ENCODE measurements around the gene ARHGEF6. TPM values are rescaled to one million over a fixed set of nuclear protein-coding genes. Genes with fewer than 3 reads are reported as not detected.

ARHGEF6 gene
- total and polyA plus RNA-seq, 2 experiments from 2014 or later: 2.5 to 6.0 TPM

DNA sequence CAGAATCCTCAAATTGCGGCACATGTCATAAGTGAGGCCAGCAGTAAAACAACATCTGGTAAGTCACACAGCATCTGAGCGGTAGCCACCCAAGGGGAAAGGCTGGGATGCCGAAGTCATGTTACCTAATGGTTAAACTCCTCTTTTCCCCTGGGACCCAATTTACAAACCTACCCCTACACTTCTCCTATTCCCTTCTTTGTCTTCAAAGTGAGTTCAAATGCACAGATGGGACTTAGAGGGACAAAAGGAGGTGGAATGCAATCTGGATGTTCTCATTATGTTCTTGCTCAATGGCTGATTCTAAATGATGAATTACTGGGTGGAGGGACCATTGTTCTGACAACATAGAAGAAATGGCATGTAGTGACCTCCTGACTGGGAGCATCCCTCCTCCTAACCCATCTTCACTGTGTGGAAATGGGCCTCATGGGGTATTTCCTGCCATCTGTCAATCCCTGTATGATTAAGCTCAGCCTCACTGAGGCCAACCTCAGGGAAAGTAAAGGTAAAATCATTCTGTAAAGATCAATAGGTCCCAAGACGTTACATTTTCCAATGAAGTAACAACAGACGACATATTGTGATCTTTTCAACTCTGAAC, 124.3 kb downstream of the ARHGEF6 start:
- no peaks in the 10 kb centered on the region for H3K36me3 ChIP-seq (ENCODE audit: insufficient read depth)
- no peaks in the 10 kb centered on the region for H3K9me2 ChIP-seq (ENCODE audit: insufficient read depth)
- no peaks in the 10 kb centered on the region for H3F3A ChIP-seq (replicated peaks; ENCODE audit: low read depth)
- Mint-ChIP-seq H3K36me3 (ENCODE audit: low read depth) (no peaks in the 10 kb centered on the region), H3K4me1 (peaks cover 8% of the 10 kb centered on the region; the same call in 2 of the 3 replicates), H3K9me3 (no peaks in the 10 kb centered on the region), H3K27ac (no peak overlapping the region), H3K27me3 (ENCODE audit: insufficient read depth, low read depth, poor library complexity) (peaks cover 2% of the 10 kb centered on the region), H3K4me3 (no peak overlapping the region)
- no peak overlapping the region for H3K27ac ChIP-seq (ENCODE audit: low read depth)
- H3K79me2 ChIP-seq (replicated peaks; ENCODE audit: insufficient read depth): no peaks in the 10 kb centered on the region
- no peak overlapping the region for H2AFZ ChIP-seq
- no peak overlapping the region for H3K4me2 ChIP-seq
- TF ChIP-seq JUNB (IDR thresholded peaks at IDR 0.05; ENCODE audit: unreplicated experiment) (no peak), NANOG (IDR thresholded peaks at IDR 0.05; ENCODE audit: borderline replicate concordance) (no peak), CTCF (conservative IDR thresholded peaks at IDR 0.05; ENCODE audit: low read depth in 2 of 2) (no peak), POLR2AphosphoS5 (IDR thresholded peaks at IDR 0.05; ENCODE audit: low read depth) (no peak), ZNF331 (CRISPR knock-in tag; IDR thresholded peaks at IDR 0.05; ENCODE audit: low read depth) (no peak), EZH2 (IDR thresholded peaks at IDR 0.05; ENCODE audit: low read depth, unreplicated experiment) (no peak), ETS1 (IDR thresholded peaks at IDR 0.05) (no peak), STAT1 (IDR thresholded peaks at IDR 0.05; ENCODE audit: unreplicated experiment) (no peak)
- TF ChIP-seq, protein P1, sequence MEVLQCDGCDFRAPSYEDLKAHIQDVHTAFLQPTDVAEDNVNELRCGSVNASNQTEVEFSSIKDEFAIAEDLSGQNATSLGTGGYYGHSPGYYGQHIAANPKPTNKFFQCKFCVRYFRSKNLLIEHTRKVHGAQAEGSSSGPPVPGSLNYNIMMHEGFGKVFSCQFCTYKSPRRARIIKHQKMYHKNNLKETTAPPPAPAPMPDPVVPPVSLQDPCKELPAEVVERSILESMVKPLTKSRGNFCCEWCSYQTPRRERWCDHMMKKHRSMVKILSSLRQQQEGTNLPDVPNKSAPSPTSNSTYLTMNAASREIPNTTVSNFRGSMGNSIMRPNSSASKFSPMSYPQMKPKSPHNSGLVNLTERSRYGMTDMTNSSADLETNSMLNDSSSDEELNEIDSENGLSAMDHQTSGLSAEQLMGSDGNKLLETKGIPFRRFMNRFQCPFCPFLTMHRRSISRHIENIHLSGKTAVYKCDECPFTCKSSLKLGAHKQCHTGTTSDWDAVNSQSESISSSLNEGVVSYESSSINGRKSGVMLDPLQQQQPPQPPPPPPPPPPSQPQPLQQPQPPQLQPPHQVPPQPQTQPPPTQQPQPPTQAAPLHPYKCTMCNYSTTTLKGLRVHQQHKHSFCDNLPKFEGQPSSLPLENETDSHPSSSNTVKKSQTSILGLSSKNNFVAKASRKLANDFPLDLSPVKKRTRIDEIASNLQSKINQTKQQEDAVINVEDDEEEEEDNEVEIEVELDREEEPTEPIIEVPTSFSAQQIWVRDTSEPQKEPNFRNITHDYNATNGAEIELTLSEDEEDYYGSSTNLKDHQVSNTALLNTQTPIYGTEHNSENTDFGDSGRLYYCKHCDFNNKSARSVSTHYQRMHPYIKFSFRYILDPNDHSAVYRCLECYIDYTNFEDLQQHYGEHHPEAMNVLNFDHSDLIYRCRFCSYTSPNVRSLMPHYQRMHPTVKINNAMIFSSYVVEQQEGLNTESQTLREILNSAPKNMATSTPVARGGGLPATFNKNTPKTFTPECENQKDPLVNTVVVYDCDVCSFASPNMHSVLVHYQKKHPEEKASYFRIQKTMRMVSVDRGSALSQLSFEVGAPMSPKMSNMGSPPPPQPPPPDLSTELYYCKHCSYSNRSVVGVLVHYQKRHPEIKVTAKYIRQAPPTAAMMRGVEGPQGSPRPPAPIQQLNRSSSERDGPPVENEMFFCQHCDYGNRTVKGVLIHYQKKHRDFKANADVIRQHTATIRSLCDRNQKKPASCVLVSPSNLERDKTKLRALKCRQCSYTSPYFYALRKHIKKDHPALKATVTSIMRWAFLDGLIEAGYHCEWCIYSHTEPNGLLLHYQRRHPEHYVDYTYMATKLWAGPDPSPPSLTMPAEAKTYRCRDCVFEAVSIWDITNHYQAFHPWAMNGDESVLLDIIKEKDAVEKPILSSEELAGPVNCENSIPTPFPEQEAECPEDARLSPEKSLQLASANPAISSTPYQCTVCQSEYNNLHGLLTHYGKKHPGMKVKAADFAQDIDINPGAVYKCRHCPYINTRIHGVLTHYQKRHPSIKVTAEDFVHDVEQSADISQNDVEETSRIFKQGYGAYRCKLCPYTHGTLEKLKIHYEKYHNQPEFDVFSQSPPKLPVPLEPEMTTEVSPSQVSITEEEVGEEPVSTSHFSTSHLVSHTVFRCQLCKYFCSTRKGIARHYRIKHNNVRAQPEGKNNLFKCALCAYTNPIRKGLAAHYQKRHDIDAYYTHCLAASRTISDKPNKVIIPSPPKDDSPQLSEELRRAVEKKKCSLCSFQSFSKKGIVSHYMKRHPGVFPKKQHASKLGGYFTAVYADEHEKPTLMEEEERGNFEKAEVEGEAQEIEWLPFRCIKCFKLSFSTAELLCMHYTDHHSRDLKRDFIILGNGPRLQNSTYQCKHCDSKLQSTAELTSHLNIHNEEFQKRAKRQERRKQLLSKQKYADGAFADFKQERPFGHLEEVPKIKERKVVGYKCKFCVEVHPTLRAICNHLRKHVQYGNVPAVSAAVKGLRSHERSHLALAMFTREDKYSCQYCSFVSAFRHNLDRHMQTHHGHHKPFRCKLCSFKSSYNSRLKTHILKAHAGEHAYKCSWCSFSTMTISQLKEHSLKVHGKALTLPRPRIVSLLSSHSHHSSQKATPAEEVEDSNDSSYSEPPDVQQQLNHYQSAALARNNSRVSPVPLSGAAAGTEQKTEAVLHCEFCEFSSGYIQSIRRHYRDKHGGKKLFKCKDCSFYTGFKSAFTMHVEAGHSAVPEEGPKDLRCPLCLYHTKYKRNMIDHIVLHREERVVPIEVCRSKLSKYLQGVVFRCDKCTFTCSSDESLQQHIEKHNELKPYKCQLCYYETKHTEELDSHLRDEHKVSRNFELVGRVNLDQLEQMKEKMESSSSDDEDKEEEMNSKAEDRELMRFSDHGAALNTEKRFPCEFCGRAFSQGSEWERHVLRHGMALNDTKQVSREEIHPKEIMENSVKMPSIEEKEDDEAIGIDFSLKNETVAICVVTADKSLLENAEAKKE (CRISPR knock-in tag; IDR thresholded peaks at IDR 0.05): no peak
- ATAC-seq: no peak
- DNase-seq (ENCODE audit: low spot score): no peak
- H3K4me3 ChIP-seq: no peak overlapping the region
- H3K27me3 ChIP-seq (ENCODE audit: insufficient read depth): no peaks in the 10 kb centered on the region
- no peaks in the 10 kb centered on the region for H4K20me1 ChIP-seq (replicated peaks; ENCODE audit: insufficient read depth)
- no peaks in the 10 kb centered on the region for H3K4me1 ChIP-seq (ENCODE audit: insufficient read depth)

All from GM23338 (cell line).